ENCODE data around the gene CACNA2D2. TPM values are rescaled to one million over a fixed set of nuclear protein-coding genes. Genes with fewer than 3 reads are reported as not detected.

Gene CACNA2D2
- total RNA-seq, 2 experiments from 2014 or later = 0.78 to 0.95 TPM

GRCh38 chr3:50318615-50319014 is 184.8 kb downstream of the CACNA2D2 start:
- Mint-ChIP-seq H3K4me1 (ENCODE audit: low read depth) (peaks cover 43% of the 10 kb centered on the region), H3K4me3 (no peak overlapping the region), H3K27ac (no peak overlapping the region), H3K9me3 (ENCODE audit: insufficient read depth) (no peaks in the 10 kb centered on the region), H3K27me3 (ENCODE audit: low read depth) (no peaks in the 10 kb centered on the region), H3K36me3 (ENCODE audit: low read depth) (peaks cover 8% of the 10 kb centered on the region)
- CTCF ChIA-PET = interaction anchor here (1.9 to 7.4 kb wide), 3 partner anchors 9 to 92 kb away, joined by 5 to 113 read pairs (median 5); partner anchors contain the start of genes HYAL1, HYAL3, NAA80 and TUSC2
- POLR2A ChIA-PET = interaction anchor here (1.3 to 3.5 kb wide), 4 partner anchors 9 to 19 kb away, joined by 4 to 14 read pairs (median 11); partner anchors contain the start of genes HYAL3, NAA80 and TUSC2
- no peak for DNase-seq
- ATAC-seq = no peak

- no peak for DNase-seq
- Mint-ChIP-seq H3K9me3 (ENCODE audit: insufficient read depth) (no peaks in the 10 kb centered on the region), H3K4me3 (no peak overlapping the region), H3K27me3 (ENCODE audit: low read depth) (no peaks in the 10 kb centered on the region), H3K27ac (no peak overlapping the region), H3K36me3 (ENCODE audit: low read depth) (peaks cover 8% of the 10 kb centered on the region), H3K4me1 (ENCODE audit: low read depth) (peaks cover 40% of the 10 kb centered on the region)
- no peak for ATAC-seq
- CTCF ChIA-PET = interaction anchor here (1.9 to 7.4 kb wide), 3 partner anchors 10 to 91 kb away, joined by 5 to 113 read pairs (median 5); partner anchors contain the start of genes HYAL1, HYAL3, NAA80 and TUSC2
- POLR2A ChIA-PET = interaction anchor here (1.3 to 3.3 kb wide), 4 partner anchors 10 to 19 kb away, joined by 4 to 13 read pairs (median 10); partner anchors contain the start of gene TUSC2
Observed at GRCh38 chr3:50318163-50318562, 185.3 kb downstream of the CACNA2D2 start.

DNA sequence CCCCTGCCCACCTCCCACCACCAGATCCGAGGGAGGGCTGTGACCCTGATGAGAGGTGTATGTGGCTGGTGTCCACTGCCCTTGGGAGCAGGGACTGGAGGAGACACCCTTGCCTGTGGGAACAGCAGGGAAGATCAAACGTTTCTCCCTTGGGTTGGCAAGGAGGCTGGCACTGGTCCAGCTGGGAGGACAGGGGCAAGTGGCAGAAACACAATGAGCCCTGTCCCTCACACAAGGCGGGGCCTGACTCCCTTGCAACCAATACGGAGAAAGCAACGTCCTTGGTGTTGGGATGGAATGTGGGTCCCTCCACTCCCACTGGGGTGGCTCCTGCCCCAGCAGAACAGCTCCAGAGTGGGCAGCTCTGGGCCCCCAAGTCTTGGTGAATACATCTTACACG is 186.1 kb downstream of the CACNA2D2 start:
- no peaks in the 10 kb centered on the region for H3K27me3 Mint-ChIP-seq (ENCODE audit: low read depth)
- H3K36me3 Mint-ChIP-seq (ENCODE audit: low read depth) = peaks cover 8% of the 10 kb centered on the region
- ATAC-seq (no peak), DNase-seq (no peak)
- POLR2A ChIA-PET = interaction anchor here (1.0 to 3.3 kb wide), 3 partner anchors 11 to 20 kb away, joined by 4 to 13 read pairs (median 12); partner anchors contain the start of genes HYAL3, NAA80 and TUSC2
- H3K4me1 Mint-ChIP-seq (ENCODE audit: low read depth) = peaks cover 35% of the 10 kb centered on the region
- H3K4me3 Mint-ChIP-seq = peak overlapping the region; percentile 59
- peak overlapping the region; percentile 88 for H3K27ac Mint-ChIP-seq
- no peaks in the 10 kb centered on the region for H3K9me3 Mint-ChIP-seq (ENCODE audit: insufficient read depth)
- CTCF ChIA-PET = interaction anchor here (1.4 kb wide), 1 partner anchor 28 kb away, joined by 3 read pairs; no protein-coding TSS in a partner anchor

DNA sequence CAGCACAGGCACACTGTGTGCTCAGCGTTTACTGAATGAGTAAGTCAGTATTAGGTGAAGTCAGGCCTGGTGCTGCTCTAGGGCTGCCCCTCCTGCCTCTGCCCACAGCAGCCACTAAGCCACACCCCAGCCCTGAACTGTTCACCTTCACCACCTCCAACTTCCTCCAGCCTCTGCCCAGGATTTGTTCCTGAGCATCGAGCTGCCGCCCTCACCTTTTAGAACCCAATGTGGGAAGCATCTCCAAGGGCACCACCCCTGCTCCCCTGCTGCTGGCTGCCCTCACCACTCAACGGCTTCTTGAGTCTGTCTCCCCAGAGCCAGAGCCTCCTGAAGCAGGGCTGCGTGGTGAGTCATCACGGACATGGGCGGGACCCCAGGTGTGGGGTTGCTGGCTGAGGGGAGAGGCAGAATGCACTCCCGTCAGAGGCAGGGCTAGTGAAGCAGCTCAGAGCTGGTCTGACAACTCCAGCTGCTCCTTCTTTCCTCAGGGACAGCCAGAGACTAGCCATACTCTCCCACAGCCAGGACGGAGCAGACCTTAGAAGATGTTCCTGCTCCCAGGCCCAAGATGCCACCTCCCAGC is 186.7 kb downstream of the CACNA2D2 start:
- DNase-seq (peak; percentile 80), ATAC-seq (peak; percentile 63)
- POLR2A ChIA-PET = interaction anchor here (1.0 to 3.3 kb wide), 3 partner anchors 11 to 21 kb away, joined by 4 to 13 read pairs (median 12); partner anchors contain the start of genes HYAL3, NAA80 and TUSC2
- Mint-ChIP-seq H3K9me3 (ENCODE audit: insufficient read depth) (no peaks in the 10 kb centered on the region), H3K4me3 (peak overlapping the region; percentile 59), H3K4me1 (ENCODE audit: low read depth) (peaks cover 33% of the 10 kb centered on the region), H3K27me3 (ENCODE audit: low read depth) (no peaks in the 10 kb centered on the region), H3K36me3 (ENCODE audit: low read depth) (peaks cover 8% of the 10 kb centered on the region), H3K27ac (peak overlapping the region; percentile 88)
- CTCF ChIA-PET = interaction anchor here (1.4 kb wide), 1 partner anchor 28 kb away, joined by 3 read pairs; no protein-coding TSS in a partner anchor

- CTCF ChIA-PET = interaction anchor here (1.1 to 2.0 kb wide), 4 partner anchors 9 to 120 kb away, joined by 3 to 9 read pairs (median 6); partner anchors contain the start of genes HYAL3 and NAA80
- H3K27me3 Mint-ChIP-seq (ENCODE audit: low read depth) = no peaks in the 10 kb centered on the region
- POLR2A ChIA-PET = interaction anchor here (0.9 to 1.8 kb wide), 2 partner anchors 17 to 23 kb away, joined by 3 to 4 read pairs; no protein-coding TSS in a partner anchor
- H3K9me3 Mint-ChIP-seq (ENCODE audit: insufficient read depth) = no peaks in the 10 kb centered on the region
- DNase-seq = no peak
- peaks cover 24% of the 10 kb centered on the region for H3K4me1 Mint-ChIP-seq (ENCODE audit: low read depth)
- no peak overlapping the region for H3K4me3 Mint-ChIP-seq
- peaks cover 9% of the 10 kb centered on the region for H3K36me3 Mint-ChIP-seq (ENCODE audit: low read depth)
- no peak for ATAC-seq
- H3K27ac Mint-ChIP-seq = no peak overlapping the region
Observed at GRCh38 chr3:50314816-50315215, 188.6 kb downstream of the CACNA2D2 start.

DNA sequence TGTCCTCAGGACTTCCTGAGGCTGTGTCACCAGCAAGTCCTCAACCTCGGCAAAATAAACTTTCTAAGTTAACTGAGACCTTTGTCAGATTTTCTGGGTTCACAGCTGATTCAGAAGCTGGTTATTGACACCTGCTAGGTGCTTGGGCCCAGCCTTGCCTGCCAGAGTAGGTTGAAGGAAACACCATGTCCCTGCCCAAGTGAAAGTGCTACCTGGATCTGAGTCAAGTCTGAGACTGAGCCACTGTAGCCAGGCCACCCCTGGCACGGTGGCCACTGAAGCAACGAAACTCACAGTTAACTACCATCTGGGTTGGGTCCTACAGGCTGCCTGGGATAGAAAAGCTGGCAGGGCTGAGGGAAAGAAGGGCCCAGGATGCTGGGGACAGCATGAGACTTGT is 189.1 kb downstream of the CACNA2D2 start:
- H3K36me3 Mint-ChIP-seq (ENCODE audit: low read depth) = peaks cover 7% of the 10 kb centered on the region
- H3K4me3 Mint-ChIP-seq = no peak overlapping the region
- DNase-seq = no peak
- H3K27ac Mint-ChIP-seq = no peak overlapping the region
- no peaks in the 10 kb centered on the region for H3K27me3 Mint-ChIP-seq (ENCODE audit: low read depth)
- ChIA-PET POLR2A (interaction anchor here (1.8 kb wide), 1 partner anchor 16 kb away, joined by 4 read pairs; no protein-coding TSS in a partner anchor), CTCF (interaction anchor here (2.0 kb wide), 1 partner anchor 10 kb away, joined by 7 read pairs; no protein-coding TSS in a partner anchor)
- no peak for ATAC-seq
- H3K4me1 Mint-ChIP-seq (ENCODE audit: low read depth) = peaks cover 24% of the 10 kb centered on the region
- H3K9me3 Mint-ChIP-seq (ENCODE audit: insufficient read depth) = no peaks in the 10 kb centered on the region

Other genes with a start within 250 kb of the CACNA2D2 start
- gene SEMA3B, start 234.5 kb downstream of the CACNA2D2 start, total RNA-seq = under 1 TPM; 0.52 to 0.84 TPM
- gene LSMEM2, start 224.5 kb downstream of the CACNA2D2 start, total RNA-seq = not detected
- gene IFRD2, start 211.2 kb downstream of the CACNA2D2 start, total RNA-seq = 10 to 100 TPM; 81.3 to 85.1 TPM
- 10 to 100 TPM in 1 of 2 experiments, 1 to 10 TPM in 1; 9.7 to 12.7 TPM for gene HYAL3, start 204.2 kb downstream of the CACNA2D2 start, total RNA-seq
- gene NAA80, start 204.2 kb downstream of the CACNA2D2 start, total RNA-seq = 10 to 100 TPM; 26.8 to 28.5 TPM
- gene HYAL1, start 200.1 kb downstream of the CACNA2D2 start, total RNA-seq = under 1 TPM in 1 of 2 experiments, not detected in 1; 0.16 TPM
- gene HYAL2, start 180.9 kb downstream of the CACNA2D2 start, total RNA-seq = 1 to 10 TPM; 6.5 to 6.8 TPM
- 10 to 100 TPM; 18.5 to 20.8 TPM for gene TUSC2, start 175.4 kb downstream of the CACNA2D2 start, total RNA-seq
- 100 to 1,000 TPM; 172 to 174 TPM for gene RASSF1, start 162.8 kb downstream of the CACNA2D2 start, total RNA-seq
- 1 to 10 TPM; 5.0 to 5.1 TPM for gene ZMYND10, start 157.9 kb downstream of the CACNA2D2 start, total RNA-seq
- 10 to 100 TPM; 59.8 to 60.3 TPM for gene NPRL2, start 152.9 kb downstream of the CACNA2D2 start, total RNA-seq
- 10 to 100 TPM; 42.5 to 43.6 TPM for gene CYB561D2, start 152.8 kb downstream of the CACNA2D2 start, total RNA-seq
- gene TMEM115, start 144.1 kb downstream of the CACNA2D2 start, total RNA-seq = 10 to 100 TPM; 18.0 to 18.9 TPM
- gene C3orf18, start 64.1 kb upstream of the CACNA2D2 start, total RNA-seq = 10 to 100 TPM; 58.5 to 61.6 TPM
- 10 to 100 TPM; 83.3 to 86.0 TPM for gene HEMK1, start 65.9 kb upstream of the CACNA2D2 start, total RNA-seq
- 100 to 1,000 TPM; 380 to 394 TPM for gene CISH, start 108.1 kb upstream of the CACNA2D2 start, total RNA-seq
- 100 to 1,000 TPM; 224 to 225 TPM for gene MAPKAPK3, start 113.5 kb upstream of the CACNA2D2 start, total RNA-seq
- gene DOCK3, start 171.3 kb upstream of the CACNA2D2 start, total RNA-seq = 1 to 10 TPM; 3.2 to 3.4 TPM